ENCODE results near the gene HSPA12B.
A peak's percentile ranks its signal among the peaks of the same experiment; 100 is the strongest.

The HSPA12B gene

GRCh38 chr20:3767110-3767426 lies 34.6 kb downstream of the HSPA12B start:
- no peak for DNase-seq

GRCh38 chr20:3767427-3768341 lies 35.2 kb downstream of the HSPA12B start, which contains the start of gene ADISSP:
Gene ADISSP (minus strand): TSS chr20:3767753. CDS start chr20:3760100, 7,653 bp downstream.
- DNase-seq: peak; percentile 71 to 99 (median 96)

- peak in 10 of 14 donors; percentile 56 to 84 (median 76) for DNase-seq
Observed at GRCh38 chr20:3768342-3769130, 36.1 kb downstream of the HSPA12B start.

GRCh38 chr20:3771552-3772058 lies 39.1 kb downstream of the HSPA12B start:
- no peak for DNase-seq

- no peak for DNase-seq
Observed at GRCh38 chr20:3775457-3776108, 43.1 kb downstream of the HSPA12B start.

GRCh38 chr20:3777381-3777715 lies 44.9 kb downstream of the HSPA12B start:
- DNase-seq: no peak

GRCh38 chr20:3777716-3778629 lies 45.5 kb downstream of the HSPA12B start:
- peak in 2 of 14 donors; percentile 17 to 21 for DNase-seq

- no peak for DNase-seq
Observed at GRCh38 chr20:3778976-3779375, 46.5 kb downstream of the HSPA12B start.

- DNase-seq: peak in 12 of 14 donors; percentile 28 to 90 (median 58)
Observed at GRCh38 chr20:3781153-3781910, 48.8 kb downstream of the HSPA12B start, which contains the start of gene SPEF1. Gene SPEF1 (minus strand): TSS chr20:3781448. CDS start chr20:3781287, 161 bp downstream.

- no peak for DNase-seq
Observed at GRCh38 chr20:3782597-3782996, 50.1 kb downstream of the HSPA12B start.

GRCh38 chr20:3783068-3783489 lies 50.6 kb downstream of the HSPA12B start:
- DNase-seq: no peak

GRCh38 chr20:3783511-3784195 lies 51.2 kb downstream of the HSPA12B start:
- peak in 5 of 14 donors; percentile 20 to 61 (median 45) for DNase-seq

- DNase-seq: no peak
Observed at GRCh38 chr20:3784216-3784853, 51.9 kb downstream of the HSPA12B start.

- DNase-seq: no peak
Observed at GRCh38 chr20:3784863-3785239, 52.4 kb downstream of the HSPA12B start.

- DNase-seq: no peak
Observed at GRCh38 chr20:3785240-3786125, 53.0 kb downstream of the HSPA12B start.

- DNase-seq: peak in 4 of 14 donors; percentile 17 to 47 (median 40)
Observed at GRCh38 chr20:3786126-3786484, 53.6 kb downstream of the HSPA12B start.

- DNase-seq: peak in 13 of 14 donors; percentile 47 to 93 (median 72)
Observed at GRCh38 chr20:3786665-3787323, 54.3 kb downstream of the HSPA12B start, which contains the start of gene CENPB. Gene CENPB (minus strand): TSS chr20:3786740. CDS start chr20:3786483, 257 bp downstream.

Measured in C1 segment of cervical spinal cord (tissue), 14 donors.